Activated CD4-positive, alpha-beta T cell treated with anti-CD3 and anti-CD28 coated beads for 4 hours (primary cell): ENCODE results near the gene TNFSF15.

Source experiments
- DNase-seq, 2 donors: peaks; one replicate each; pipeline ENCODE4 v3.0.0-alpha.2; 2020

The TNFSF15 gene

GRCh38 chr9:114824110-114824509 is 18.3 kb upstream of the TNFSF15 start:
- no peak for DNase-seq

GRCh38 chr9:114823441-114823840 is 17.6 kb upstream of the TNFSF15 start:
- DNase-seq, result no peak

- DNase-seq, result no peak
Measured at GRCh38 chr9:114822708-114823107, 16.9 kb upstream of the TNFSF15 start.

- DNase-seq, result no peak
Measured at GRCh38 chr9:114820776-114821501, 15.1 kb upstream of the TNFSF15 start.

GRCh38 chr9:114818178-114818577 is 12.3 kb upstream of the TNFSF15 start:
- DNase-seq, result no peak

GRCh38 chr9:114813717-114814418 is 8.0 kb upstream of the TNFSF15 start:
- no peak for DNase-seq

GRCh38 chr9:114811966-114812636 is 6.3 kb upstream of the TNFSF15 start:
- no peak for DNase-seq

- no peak for DNase-seq
Measured at GRCh38 chr9:114811301-114811700, 5.5 kb upstream of the TNFSF15 start.

GRCh38 chr9:114810614-114811013 is 4.8 kb upstream of the TNFSF15 start:
- no peak for DNase-seq

- DNase-seq, result no peak
Measured at GRCh38 chr9:114806526-114806900, 674 bp upstream of the TNFSF15 start.

GRCh38 chr9:114804505-114804904 is 1.3 kb downstream of the TNFSF15 start:
- no peak for DNase-seq

- no peak for DNase-seq
Measured at GRCh38 chr9:114803479-114804265, 2.2 kb downstream of the TNFSF15 start.

- DNase-seq, result no peak
Measured at GRCh38 chr9:114799925-114800324, 5.9 kb downstream of the TNFSF15 start.

- DNase-seq, result no peak
Measured at GRCh38 chr9:114799441-114799840, 6.4 kb downstream of the TNFSF15 start.

- DNase-seq, result no peak
Measured at GRCh38 chr9:114798780-114799427, 6.9 kb downstream of the TNFSF15 start.

GRCh38 chr9:114798101-114798500 is 7.7 kb downstream of the TNFSF15 start:
- DNase-seq, result no peak

GRCh38 chr9:114792396-114792795 is 13.4 kb downstream of the TNFSF15 start:
- no peak for DNase-seq

- DNase-seq, result no peak
Measured at GRCh38 chr9:114791736-114792135, 14.1 kb downstream of the TNFSF15 start.

GRCh38 chr9:114791312-114791711 is 14.5 kb downstream of the TNFSF15 start:
- DNase-seq, result no peak

- DNase-seq, result no peak
Measured at GRCh38 chr9:114790521-114790920, 15.3 kb downstream of the TNFSF15 start.

- DNase-seq, result no peak
Measured at GRCh38 chr9:114789006-114789405, 16.8 kb downstream of the TNFSF15 start.

- DNase-seq, result no peak
Measured at GRCh38 chr9:114787781-114788498, 17.9 kb downstream of the TNFSF15 start.
